HG03432 (cell line): Measurements from ENCODE around the gene EIF4B.

Experiments used
- ATAC-seq: cut with Tn5 transposase; IDR thresholded peaks from one replicate; pipeline ENCODE4 v1.9.1; 2021; ENCODE audit warnings: mild to moderate bottlenecking, moderate library complexity; ENCODE audit not compliant: unreplicated experiment

Gene EIF4B

DNA sequence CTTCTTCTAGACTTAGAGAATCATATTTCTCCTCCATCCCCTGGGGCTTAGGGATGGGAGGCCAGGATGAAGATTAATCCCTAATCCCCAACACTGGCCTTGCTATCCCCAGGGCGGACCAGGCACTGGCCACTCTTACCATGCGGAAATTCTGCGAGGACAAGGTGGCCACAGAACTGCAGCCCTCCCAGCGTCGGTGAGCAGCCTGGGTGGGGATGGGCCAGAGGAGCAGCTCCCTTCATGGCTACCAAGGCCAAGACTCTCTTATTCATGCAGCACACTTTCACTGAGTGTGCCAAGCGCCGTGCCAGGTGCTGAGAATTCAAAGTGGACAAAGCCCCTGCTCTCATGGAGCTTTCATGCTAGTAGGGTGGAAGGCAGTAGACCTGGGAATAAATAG is 50.6 kb downstream of the EIF4B start:
- no peak for ATAC-seq

DNA sequence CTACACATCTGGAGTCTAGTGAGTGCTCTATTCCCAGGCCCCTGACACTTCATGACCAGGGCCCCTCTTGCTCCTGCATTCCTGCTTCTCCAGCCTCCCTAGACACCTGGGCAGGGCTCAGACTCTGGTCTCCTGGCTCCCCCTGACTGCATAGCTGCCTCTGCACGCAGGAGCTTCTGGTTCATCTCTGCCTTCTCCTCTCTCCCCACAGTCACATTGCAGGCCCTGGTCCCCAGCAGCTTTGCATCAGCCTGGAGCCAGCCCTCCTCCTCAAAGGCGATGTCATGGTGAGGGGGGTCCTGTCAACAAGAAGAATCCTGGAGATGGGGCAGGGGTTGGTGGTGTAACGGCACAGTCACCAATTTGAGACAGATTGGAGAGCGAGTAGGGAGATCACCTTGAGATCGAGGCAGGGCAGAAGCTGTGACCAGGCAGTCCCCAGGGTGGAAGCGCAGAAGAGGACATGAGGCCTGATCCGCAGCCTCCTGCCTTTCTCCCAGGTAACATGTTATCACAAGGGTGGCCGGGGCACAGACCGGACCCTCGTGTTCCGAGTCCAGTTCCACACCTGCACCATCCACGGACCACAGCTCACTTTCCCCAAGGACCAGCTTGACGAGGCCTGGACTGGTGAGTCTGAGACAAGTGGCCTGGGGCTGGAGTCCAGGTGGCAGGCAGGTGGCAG is 51.7 kb downstream of the EIF4B start:
- no peak for ATAC-seq

DNA sequence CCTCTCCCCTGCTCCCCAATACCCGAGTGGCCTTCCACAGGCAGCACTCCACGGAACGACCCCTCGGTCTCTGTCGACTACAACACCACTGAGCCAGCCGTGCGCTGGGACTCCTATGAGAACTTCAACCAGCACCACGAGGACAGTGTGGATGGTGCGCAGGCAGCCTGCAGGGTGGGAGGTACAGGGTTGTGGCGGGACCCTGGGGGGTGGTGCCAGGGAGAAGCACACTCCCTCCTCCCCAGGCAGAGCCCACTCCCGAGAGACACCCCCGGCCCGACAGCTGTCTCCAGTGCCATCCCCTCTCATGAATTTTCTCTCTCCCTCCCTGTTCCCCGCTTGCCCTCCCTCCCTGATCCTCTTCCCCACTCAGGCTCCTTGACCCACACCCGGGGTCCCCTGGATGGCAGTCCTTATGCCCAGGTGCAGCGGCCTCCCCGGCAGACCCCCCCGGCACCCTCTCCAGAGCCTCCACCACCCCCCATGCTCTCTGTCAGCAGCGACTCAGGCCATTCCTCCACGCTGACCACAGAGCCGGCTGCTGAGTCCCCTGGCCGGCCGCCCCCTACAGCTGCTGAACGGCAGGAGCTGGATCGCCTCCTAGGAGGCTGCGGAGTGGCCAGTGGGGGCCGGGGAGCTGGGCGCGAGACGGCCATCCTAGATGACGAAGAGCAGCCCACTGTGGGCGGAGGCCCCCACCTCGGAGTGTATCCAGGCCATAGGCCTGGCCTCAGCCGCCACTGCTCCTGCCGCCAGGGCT is 52.6 kb downstream of the EIF4B start:
- no peak for ATAC-seq

DNA sequence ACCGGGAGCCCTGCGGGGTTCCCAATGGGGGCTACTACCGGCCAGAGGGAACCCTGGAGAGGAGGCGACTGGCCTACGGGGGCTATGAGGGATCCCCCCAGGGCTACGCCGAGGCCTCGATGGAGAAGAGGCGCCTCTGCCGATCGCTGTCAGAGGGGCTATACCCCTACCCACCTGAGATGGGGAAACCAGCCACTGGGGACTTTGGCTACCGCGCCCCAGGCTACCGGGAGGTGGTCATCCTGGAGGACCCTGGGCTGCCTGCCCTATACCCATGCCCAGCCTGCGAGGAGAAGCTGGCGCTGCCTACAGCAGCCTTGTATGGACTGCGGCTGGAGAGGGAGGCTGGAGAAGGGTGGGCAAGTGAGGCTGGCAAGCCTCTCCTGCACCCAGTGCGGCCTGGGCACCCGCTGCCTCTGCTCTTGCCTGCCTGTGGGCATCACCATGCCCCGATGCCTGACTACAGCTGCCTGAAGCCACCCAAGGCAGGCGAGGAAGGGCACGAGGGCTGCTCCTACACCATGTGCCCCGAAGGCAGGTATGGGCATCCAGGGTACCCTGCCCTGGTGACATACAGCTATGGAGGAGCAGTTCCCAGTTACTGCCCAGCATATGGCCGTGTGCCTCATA is 53.3 kb downstream of the EIF4B start:
- no peak for ATAC-seq

DNA sequence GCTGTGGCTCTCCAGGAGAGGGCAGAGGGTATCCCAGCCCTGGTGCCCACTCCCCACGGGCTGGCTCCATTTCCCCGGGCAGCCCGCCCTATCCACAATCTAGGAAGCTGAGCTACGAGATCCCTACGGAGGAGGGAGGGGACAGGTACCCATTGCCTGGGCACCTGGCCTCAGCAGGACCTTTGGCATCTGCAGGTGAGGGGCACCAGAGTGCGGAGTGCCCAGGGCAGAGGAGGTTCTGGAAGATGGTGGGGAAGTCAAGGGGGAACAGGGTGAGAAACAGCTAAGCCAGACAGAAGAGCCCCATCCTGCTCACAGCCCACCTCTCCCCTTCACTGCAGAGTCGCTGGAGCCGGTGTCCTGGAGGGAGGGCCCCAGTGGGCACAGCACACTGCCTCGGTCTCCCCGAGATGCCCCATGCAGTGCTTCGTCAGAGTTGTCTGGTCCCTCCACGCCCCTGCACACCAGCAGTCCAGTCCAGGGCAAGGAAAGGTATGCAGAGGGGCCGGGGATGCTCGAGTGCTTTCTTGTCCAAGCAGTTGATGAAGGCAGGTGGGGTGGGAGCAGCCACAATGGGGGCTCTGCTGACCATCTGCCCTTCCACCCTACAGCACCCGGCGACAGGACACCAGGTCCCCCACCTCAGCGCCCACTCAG is 53.9 kb downstream of the EIF4B start:
- ATAC-seq = no peak

DNA sequence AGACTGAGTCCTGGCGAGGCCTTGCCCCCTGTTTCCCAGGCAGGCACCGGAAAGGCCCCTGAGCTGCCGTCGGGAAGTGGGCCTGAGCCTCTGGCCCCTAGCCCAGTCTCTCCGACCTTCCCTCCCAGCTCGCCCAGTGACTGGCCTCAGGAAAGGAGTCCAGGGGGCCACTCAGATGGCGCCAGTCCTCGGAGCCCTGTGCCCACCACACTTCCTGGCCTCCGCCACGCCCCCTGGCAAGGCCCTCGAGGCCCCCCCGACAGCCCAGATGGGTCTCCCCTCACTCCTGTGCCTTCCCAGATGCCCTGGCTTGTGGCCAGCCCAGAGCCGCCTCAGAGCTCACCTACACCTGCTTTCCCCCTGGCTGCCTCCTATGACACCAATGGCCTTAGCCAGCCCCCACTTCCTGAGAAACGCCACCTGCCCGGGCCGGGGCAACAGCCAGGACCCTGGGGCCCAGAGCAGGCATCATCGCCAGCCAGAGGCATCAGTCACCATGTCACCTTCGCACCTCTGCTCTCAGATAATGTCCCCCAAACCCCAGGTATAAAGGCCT is 54.5 kb downstream of the EIF4B start:
- no peak for ATAC-seq

DNA sequence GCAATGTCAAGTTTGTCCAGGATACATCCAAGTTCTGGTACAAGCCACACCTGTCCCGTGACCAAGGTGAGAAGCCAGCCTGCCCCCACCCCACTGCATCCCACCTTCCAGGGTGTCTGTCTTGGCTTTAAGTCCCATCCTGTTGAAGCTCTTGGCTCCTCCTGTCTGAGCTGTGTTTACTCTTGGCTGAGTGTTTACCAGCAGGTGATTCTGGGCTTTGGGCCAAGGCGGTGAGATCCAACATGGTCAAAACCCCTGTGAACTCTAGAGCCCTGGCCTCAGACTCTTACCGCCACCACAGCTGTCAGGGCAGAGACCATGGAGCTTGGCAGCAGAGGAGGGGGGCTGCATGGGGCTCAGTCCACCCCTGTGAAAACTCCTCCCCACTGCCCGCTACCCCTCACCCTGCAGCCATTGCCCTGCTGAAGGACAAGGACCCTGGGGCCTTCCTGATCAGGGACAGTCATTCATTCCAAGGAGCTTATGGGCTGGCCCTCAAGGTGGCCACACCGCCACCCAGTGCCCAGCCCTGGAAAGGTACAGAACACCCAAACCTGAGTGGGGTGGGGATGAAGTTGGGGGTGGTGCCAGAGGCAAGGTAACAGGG is 55.3 kb downstream of the EIF4B start:
- no peak for ATAC-seq

DNA sequence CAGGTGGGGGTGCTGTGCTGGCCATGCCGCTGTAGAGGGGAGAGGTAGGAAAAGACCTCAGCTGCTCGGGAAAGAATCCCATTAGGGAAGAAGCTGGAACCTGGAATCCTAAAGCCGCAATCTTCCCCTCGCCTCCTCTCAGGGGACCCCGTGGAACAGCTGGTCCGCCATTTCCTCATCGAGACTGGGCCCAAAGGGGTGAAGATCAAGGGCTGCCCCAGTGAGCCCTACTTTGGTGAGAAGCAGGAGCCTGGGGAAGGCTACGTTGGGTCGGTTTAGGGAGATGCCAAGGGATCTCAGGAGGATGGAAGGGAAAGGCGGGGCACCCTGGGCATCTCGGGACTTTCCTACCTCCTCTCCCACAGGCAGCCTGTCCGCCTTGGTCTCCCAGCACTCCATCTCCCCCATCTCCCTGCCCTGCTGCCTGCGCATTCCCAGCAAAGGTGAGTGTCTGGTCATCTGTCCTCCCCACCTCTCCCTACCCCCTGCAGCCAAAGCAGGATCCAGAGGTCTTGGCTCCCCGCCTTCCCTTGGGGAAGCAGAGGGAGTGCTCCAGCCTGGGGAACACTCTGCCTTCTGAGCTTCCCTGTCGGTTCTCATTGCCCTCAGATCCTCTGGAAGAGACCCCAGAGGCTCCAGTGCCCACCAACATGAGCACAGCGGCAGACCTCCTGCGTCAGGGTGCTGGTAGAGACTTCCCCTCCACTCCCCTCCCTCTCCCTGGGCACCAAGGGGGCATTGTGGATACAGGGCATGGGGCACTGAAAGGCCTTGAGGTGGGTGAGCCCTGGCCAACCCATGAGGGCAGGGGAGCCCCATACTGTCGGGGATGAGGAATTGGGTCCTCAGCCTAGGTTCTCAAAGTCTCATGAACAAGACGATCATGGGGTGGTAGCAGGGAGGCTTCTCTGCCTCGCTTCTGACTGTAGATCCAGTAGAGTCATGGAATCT is 56.0 kb downstream of the EIF4B start:
- no peak for ATAC-seq

DNA sequence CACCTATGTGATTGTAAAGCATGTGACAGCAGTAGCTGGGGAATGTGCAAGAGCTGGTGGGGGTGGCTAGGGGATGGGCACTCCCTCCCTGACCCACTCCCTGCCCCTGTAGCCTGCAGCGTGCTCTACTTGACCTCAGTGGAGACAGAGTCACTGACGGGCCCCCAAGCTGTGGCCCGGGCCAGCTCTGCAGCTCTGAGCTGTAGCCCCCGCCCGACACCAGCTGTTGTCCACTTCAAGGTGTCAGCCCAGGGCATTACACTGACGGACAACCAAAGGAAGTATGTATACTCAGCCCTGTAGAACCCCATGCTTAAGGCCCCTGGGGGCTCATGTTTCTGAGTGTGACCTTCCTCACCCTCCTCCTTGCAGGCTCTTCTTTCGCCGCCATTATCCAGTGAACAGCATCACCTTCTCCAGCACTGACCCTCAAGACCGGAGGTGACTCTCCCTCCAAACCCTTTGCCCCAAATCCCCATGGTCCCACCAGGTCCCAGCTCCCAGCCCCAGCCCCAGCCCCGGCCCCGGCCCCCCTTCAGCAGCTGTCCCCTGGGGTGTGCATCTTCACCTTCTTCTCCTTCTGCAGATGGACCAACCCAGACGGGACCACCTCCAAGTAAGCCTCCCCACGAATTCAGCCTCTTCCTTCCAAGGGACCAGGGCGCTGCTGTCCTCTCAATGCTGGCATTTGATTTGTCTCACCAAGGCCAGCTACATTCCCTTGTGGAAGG is 56.9 kb downstream of the EIF4B start:
- ATAC-seq = no peak

DNA sequence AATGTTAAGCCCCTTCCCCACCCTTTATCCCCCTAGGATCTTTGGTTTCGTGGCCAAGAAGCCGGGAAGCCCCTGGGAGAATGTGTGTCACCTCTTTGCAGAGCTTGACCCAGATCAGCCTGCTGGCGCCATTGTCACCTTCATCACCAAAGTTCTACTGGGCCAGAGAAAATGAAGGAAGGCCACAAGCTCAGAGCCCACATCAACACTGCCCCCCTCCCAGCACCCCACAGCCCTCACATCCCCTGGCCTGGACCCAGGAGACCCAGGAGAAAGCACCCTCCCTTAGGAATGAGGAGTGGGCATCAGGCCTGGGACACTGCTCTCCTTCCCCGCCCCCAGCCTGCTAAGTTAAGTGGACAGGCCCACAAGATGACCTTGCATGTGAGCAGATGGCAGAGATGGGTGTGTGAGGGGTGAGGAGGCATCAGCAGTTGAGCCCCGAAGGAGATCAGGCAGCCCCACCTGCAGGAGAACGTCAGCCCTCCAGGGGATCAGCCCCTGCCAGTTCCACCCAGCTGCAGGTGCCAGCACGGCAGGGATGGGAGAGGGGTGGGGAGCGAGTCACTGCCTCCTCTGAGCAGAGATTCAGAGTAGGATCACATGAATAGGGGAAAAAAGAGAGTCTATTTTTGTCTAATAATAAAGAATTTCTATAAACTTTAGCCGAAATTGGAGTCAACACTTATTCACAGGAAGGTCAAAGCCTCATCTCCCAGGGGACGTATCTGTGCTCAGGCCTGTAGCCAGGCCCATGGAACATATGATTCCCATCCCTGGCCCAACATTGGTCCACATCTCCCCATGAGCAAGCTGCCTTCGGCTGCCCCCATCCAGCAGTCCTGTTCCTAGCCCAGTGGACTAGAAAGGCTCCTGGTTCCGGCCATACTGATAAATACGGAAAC is 57.7 kb downstream of the EIF4B start:
- no peak for ATAC-seq

DNA sequence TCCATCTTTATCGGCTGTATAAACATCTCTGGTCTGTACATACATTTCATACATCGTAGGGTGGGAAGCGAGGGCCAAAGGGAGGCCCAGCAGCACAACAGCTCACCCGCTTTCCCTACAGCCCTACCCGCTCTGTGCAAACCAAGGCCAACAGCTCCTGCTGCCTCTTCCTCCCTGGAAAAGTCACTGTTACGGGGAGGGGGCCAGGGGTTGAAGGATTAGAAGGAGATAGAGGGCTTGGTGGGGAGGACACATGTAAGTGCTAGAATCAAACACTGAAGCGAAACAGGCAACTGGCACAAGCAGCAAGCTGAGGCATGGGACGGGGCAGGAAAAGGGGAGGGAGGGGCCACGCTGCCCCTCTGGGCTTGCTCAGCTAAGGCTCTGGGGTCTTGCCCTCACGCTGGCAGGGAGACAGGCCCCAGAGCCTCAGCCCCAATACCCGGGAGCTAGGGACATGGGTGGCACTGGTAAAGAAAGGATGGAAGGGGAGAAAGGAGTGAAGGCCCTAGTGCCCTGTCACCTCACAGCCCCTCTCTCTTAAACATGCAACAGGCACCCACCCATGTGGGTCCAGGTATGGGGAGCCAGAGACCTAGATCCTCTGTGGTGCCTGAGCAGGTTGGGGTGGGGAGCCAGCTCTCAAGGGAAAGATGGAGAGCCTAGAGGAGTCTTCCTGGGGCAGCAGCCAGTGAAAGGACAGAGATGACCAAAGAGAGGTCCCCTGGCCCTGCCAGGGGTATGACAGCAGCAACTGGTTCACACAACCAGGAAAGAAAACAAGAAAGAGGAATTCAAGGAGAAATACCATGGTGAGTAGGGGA is 58.6 kb downstream of the EIF4B start:
- no peak for ATAC-seq

DNA sequence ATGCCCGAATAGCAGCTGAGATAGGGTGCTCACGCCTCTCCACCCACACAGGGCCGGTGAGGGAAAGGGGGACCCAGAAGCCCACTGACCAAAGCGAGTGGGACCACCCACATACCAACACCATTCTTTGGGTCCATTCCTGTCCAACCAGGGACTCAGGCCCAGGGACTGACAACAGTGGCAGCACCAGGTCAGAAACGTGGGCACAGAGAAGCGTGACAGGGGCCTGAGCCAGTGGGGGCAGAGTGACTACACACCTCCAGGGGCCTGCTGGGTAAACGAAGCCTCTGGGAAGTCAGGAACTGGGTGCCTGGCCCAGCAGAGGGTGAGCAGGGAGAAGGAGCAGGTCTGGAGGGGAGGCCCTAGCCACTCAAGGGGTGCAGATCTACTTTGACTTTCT is 59.2 kb downstream of the EIF4B start:
- no peak for ATAC-seq

DNA sequence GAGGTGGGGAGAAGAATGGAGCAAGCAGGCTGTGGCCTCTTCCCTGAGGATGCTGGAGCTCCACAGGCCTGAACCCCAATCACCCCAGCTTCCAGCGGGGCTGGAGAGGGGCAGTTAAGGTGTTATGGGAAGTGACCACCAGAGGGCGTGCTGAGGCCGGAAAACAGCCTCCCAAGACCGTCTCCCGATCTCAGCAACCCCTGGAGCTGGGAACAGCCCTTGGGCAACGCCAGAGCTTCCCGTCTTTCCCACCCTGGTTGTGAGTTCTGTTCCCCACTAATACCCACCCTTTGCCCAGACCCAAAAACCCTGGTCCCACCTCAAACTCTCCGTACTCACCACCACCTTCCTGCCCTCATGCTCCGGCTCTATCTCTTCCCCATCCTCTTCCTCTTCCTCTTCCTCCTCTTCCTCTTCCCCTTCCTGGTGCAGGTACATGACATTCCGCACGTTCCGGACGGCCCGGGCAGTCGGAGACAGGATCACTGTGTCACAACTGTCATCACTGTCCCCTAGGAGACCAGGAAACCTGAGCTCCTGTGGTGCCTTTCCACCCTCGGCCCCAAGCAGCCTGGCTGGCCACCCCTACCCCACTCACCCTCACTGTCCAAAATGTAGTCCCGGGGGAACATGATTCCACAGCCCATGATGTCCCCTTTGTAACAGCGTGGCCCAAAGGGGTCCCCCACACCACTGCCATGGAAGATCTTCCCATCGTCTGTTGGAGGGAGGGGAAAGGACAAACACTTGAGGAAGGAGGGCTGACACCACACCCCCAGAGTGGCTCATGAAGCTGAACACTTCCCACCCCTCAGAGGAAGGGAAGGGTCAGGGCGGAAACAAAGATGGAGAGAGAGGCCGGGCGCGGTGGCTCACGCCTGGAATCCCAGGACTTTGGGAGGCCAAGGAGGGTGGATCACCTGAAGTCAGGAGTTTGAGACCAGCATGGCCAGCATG is 60.0 kb downstream of the EIF4B start:
- no peak for ATAC-seq

DNA sequence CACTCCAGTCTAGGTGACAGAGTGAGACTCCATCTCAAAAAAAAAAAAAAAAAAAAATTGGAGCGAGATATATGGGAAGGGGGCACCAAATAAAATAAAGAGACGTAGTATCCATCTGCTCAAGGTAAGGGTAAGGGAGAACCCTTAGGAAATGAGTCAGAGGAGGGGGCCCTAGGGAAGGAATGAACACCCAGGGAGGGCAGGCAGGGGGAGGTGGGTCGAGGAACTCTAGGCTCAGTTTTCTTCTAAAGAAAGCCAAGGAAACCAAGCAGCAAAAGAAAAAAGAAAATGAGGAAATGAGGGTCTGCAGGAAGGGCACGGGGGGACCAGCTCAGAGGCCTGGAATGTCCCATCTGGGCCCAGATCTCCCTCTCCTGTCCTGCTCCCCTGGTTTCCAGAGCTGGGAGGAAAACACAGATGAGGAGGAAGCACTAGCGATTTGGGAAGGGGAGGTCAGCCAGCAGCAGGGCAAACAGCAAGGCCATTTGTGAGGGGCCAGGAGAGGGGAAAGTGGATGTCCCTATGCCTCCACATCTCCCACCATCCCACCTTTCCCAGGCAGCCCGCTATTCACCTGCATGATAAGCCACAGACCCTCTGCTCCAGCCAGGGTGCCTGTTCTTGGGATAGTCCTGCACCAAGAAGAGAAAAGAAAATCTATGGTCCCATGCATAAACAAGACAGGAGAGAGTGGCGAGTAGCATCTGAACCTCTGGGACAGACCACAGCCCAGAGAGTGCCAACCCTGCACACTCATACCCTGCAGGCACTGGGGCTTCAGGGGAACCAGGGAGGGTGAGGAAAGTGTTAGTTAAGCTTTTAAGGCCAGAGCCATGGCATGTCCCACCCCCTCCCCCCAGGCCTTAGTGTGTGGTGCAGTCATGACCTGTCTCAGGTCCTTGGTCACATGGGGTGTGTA is 61.1 kb downstream of the EIF4B start:
- no peak for ATAC-seq
